ENCODE data around the gene NOTCH4. TPM values are rescaled to one million over a fixed set of nuclear protein-coding genes. Genes with fewer than 3 reads are reported as not detected.
"Not testable (repeated sequence)": the region's sequence is repeated elsewhere in the genome, so short reads cannot be mapped to it uniquely, and the experiment has no call there.

Gene NOTCH4
- total RNA-seq, 1 experiment from 2014 or later: 1.1 TPM

DNA sequence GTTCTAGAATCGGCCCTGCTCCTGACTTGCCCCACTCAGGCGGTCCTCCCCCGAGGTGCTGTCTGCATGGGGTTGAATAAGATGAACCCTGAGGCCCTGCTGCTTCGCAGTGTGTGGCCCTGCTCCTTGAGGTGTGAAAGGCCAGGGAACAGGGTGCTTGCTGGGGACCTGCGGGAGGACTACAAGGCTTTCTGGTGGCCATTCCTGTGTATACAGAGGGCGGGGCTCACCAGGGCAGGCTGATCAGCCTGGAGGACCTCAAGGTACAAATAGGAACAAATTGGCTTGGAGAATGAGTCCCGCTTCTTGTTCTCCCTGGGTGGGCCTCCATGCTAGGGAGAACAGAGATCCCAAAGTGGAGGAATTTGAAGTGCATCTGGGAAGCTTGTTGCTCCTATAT lies 5.7 kb downstream of the NOTCH4 start:
- DNase-seq (ENCODE audit: low read depth): no peak

DNA sequence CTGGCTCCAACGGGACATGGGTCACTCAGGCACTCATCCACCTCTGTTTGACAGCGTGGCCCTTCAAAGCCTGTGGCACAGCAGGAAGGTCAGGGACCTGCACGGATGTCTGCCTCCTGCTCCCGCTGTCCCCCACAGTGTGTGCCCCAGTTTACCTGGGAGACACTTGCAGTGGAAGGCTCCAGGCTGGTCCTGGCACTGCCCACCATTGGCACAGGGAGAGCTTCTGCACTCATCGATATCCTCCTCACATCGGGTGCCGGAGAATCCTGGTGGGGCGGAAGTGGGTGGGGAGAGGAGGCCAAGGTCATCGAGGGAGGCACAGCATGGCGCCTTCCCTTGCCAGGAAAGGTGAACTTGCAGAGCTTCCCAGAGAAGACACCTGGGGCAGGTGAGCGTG lies 6.9 kb downstream of the NOTCH4 start:
- no peak for DNase-seq (ENCODE audit: low read depth)

DNA sequence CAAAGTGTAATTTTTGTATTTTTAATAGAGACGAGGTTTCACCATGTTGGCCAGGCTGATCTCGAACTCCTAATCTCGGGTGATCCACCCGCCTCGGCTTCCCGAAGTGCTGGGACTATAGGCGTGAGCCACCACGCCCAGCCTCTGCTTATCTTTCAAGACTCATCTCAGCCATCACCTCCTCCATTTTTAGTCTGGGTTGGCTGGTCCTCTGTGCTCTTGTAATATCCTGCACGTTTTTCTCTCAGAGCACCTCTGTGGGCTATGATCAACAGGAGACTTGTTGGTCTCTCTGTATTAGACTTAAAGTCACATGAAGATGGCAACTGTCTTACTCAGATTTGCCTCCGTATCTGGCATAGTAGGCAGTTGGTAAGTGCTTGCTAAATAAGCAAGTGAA lies 7.6 kb downstream of the NOTCH4 start:
- DNase-seq (ENCODE audit: low read depth): no peak

DNA sequence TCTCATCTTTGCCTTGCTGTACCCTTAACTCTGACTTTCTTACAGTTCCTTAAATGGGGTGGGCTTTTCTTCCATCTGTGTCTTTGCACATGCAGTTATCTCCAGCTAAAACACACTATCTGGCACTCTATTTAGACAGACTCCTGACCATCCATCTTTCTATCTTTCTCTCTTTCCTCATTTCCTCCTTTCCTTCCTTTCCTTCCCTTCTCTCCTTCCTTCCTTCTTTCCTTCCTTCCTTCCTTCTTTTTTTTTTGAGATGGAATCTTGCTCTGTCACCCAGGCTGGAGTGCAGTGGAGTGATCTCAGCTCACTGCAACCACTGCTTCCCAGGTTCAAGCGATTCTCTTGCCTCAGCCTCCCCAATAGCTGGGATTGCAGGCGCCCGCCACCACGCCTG lies 8.2 kb downstream of the NOTCH4 start:
- no peak for DNase-seq (ENCODE audit: low read depth)

DNA sequence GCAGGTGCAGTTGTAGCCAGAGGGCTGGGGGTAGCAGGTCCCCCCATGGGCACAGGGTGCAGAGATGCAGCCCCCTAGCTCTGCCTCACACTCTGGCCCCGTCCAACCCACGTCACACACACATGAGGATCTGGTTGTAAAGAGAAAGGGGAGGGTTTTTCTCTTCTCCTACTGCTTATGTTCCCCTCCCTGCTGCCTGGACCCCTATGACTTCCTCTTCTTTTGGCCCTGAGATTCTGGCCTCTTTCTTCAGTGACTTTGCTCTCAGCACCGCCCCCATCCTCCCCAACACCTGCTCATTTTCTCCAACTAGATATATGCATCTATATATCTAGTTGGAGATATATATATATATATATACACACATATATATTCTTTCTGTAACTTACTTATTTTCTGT lies 9.7 kb downstream of the NOTCH4 start:
- DNase-seq (ENCODE audit: low read depth): no peak

DNA sequence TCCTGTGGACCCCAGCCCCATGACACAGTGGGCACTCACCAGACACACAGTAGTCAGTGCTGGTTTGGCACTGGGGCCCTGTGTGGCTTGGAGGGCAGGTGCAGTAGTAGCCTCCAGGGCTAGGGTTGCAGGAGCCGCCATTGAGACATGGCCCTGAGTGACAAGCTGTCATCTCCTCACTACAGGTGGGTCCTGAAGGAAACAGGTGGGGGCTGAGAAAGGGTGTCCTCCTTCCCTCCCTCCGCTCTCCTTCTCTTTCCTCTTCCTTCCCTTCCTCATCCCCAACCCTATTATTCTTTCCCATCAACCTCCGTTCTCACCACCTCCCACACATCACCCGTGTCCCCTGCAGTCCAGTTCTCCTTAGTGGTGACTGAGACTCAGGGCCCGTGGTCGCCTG lies 10.2 kb downstream of the NOTCH4 start:
- DNase-seq (ENCODE audit: low read depth): no peak

DNA sequence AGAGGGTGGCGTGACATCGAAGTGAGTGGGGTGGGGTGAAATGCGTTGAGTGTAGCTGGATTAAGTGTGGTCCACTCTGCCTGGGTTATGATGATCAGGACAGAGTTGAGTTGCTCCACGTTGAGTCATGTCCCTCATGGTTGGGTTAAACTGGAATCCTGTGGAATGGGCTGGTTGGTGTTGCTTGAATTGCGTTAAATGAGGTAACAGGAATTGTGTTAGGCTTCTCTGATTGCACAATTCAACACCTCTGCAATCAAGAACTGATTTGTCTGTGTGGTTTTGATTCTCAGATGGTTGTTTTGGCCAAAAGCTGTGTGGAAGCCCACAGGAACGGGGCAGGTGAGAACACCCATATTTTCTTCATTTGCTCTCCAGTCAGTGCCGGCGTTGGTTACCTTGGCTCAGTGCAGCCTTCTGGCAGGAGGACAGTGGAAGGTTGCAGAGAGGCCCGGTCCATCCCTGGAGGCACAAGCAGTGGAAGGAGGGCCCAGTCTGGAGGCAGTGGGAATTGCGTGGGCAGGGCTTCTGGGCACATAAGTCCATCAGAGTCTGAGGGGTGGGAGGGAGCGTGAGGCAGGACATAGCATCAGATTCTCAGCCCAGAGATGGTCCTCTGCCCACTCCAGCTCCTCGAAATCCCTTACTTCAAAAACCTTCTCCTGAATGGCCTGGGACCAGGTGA lies 11.6 kb downstream of the NOTCH4 start:
- no peak for DNase-seq (ENCODE audit: low read depth)

DNA sequence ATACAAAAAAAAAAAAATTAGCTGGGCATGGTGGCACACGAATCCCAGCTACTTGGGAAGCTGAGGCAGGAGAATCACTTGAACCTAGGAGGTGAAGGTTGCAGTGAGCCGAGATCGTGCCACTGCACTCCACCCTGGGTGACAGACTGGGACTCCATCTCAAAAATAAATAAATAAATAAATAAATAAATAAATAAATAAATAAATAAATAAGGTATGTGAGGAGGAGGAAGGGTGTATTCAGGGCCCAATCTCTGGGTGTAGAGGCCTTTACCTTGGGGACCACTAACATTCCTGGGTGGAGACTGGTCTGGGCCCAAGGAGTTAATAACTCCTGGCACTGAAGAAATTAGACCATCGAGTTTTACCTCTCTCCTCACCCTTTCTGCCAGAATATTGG lies 12.4 kb downstream of the NOTCH4 start:
- not testable (repeated sequence) for DNase-seq (ENCODE audit: low read depth)

DNA sequence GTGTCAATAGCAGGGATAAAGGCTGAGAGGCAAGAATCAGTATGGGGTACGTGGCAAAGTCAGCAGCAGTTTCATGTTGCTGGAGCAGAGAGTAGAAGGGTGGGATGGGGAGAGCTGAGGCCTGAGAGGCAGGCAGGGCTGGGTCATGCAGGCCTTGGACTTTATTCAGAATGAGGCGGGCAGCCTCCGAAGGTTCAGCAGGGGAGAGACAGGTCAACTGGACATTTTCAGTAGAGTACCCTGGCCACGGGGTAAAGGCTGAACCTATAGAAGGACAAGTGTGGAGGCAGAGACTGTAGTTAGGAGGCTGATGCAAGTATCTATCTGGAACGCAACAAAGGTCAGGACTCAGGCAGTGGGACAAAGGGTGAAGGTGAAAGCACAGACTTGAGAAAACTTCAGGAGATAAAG lies 13.7 kb downstream of the NOTCH4 start:
- no peak for DNase-seq (ENCODE audit: low read depth)

DNA sequence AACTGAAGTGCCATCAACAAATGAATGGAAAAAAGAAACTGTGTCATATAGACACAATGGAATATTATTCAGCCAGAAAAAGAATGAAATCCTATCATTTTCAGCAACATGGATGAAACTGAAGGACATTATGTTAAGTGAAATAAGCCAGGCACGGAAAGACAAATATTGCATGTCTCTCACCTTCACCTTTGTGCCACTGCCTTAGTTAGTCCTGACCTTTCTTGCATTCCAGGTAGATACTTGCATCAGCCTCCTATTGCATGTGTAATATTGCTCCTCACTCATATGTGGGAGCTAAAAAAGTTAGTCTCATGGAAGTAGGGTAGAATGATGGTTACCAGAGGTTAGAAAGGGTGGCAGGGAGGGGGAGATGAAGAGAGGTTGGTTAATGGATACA lies 14.9 kb downstream of the NOTCH4 start:
- no peak for DNase-seq (ENCODE audit: low read depth)

DNA sequence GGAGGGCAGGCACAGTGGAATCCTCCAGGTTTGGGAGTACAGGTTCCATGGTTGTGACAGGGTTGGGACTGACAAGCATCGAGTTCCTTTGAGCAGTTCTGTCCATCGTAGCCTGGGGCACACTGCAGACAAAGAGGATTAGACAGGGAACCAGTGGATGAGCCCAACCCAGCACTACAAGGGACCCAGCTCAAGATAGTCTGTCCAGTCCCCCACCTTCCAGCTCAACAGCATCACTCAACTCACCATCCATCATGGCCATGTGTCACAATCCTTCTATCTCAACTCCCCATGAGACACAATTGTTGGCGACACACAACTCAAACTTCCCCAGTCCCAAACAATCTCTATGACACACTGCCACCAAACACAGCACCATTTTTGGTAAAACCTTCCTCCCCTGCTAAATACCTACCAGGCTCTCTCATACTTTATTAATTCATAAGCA lies 19.6 kb downstream of the NOTCH4 start:
- DNase-seq (ENCODE audit: low read depth): no peak

DNA sequence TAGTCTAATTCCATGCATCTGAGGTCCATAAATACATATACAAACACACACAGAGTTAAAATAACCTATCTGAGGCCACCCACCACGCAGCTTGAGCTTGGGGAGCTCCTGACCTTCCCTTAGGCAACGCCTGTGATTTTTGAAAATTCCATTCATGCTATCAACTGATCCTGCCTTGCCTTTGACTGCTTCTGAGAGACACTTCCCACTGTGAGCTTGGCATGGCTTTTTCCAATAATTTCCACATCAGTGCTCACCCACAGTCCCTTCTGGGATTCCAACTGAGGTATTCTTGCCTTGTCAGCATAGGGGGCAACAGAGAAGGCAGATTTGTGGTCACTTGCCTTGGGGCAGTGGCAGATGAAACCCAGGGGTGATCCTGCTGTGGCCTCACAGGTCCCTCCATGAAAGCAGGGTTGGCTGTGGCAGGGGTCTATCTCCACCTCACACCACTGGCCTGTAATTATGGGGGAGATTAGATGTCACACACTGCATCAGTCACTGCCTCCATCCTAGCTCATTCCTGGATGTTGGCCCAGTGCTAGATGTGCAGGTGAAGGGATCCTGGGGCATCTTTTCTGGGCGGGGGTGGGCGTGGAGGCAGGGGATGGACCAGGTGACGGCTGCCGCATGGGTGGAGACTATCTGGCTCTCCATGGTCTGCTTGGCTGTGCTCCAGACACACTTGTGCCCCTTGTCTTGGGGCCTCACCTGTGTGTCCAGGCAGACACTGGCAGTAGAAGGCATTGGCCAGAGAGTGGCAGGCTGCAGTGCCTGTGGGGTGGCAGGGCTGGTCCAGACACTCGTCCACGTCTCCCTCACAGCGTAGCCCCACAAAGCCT lies 20.2 kb downstream of the NOTCH4 start:
- no peak for DNase-seq (ENCODE audit: low read depth)

DNA sequence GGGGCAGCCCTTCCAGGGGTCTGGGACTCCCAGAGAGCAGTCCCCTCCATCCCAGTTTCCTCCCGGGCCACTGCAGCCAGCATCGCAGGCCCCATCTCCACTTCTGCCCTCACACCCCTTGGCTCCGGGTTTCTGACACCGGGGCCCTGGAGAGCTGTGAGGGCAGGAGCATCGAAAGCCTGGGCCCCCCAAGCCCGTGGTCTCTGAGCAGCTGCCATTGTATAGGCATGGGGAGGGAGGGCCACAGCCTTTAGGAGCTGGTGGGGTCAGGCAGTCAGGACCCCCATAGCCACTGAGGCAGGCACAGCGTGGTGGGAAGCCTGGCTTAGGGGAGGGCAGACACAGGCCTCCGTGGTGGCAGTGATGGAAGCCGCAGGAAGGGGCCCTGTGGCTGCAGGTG lies 21.7 kb downstream of the NOTCH4 start:
- no peak for DNase-seq (ENCODE audit: low read depth)

DNA sequence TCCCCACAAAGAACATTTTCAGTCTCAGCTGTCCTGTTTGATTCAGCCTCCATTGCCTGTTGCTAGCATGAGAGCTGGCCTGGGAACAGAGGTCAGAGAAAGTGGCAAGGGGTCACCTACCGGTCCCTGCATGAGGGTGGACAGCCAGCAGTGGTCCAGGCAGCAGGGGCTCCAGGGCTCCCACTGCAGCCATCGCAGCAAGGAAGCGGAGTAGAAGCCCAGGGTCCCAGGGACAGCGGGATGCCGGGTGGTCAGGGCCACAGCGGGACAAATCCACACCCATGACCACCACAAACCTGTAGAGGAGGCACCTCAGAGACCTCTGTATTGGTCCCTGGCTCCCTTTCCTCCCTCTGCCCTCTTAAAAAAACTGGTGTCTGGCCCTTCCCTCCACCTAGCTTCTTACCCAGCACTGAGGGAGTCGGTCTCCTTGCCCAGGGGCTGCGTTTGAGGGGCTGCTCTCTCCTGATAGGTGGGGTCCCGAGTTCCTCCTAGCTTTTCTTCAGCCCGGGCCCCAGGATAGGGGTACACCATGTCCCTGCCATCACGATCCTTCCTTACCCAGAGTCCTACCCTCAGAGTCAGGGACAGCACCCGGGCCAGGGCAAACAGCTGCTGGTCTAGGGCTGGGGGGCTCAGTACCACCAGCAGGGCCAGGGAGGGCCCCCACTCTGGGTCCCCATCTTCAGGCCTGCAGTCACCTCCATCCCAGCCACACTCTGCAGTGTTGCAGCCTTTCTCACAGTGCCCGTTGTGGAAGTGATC lies 23.0 kb downstream of the NOTCH4 start:
- DNase-seq (ENCODE audit: low read depth): no peak

DNA sequence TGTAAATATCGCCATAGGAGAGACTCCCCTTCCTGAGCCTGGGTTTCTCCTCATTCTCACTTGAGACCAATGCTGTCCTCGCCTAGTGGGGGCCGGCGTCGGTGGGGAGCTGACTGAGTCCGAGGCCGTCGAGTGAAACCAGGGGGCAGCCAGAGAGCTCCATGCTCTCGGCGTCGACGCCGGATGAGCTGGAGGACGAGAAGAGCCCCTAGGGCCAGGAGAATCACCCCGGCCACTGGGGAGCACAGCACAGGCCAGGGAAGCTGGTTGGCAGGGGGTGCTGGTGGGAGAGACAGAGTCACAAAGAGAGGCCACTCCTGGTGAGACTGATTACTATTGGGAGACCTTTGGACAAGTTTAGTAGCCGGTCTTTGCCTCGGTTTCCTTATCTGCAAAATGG lies 25.0 kb downstream of the NOTCH4 start:
- DNase-seq (ENCODE audit: low read depth): no peak

DNA sequence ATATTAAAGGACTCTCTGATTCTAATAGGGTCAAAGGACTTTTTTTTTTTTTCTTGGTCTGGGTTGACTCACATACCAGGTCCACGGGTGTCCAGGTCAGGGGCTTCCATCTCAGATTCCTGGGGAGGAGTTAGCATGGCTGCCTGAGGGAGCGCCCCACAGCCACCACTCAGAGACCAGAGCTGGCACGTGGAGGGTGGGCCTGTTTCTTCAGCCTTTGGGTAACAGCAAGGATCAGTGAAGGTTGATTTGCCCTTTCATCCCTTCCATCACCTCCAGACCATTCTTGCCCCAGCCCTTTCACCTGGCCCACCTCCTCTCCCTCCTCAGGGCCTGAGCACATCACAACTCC lies 25.5 kb downstream of the NOTCH4 start:
- DNase-seq (ENCODE audit: low read depth): no peak

DNA sequence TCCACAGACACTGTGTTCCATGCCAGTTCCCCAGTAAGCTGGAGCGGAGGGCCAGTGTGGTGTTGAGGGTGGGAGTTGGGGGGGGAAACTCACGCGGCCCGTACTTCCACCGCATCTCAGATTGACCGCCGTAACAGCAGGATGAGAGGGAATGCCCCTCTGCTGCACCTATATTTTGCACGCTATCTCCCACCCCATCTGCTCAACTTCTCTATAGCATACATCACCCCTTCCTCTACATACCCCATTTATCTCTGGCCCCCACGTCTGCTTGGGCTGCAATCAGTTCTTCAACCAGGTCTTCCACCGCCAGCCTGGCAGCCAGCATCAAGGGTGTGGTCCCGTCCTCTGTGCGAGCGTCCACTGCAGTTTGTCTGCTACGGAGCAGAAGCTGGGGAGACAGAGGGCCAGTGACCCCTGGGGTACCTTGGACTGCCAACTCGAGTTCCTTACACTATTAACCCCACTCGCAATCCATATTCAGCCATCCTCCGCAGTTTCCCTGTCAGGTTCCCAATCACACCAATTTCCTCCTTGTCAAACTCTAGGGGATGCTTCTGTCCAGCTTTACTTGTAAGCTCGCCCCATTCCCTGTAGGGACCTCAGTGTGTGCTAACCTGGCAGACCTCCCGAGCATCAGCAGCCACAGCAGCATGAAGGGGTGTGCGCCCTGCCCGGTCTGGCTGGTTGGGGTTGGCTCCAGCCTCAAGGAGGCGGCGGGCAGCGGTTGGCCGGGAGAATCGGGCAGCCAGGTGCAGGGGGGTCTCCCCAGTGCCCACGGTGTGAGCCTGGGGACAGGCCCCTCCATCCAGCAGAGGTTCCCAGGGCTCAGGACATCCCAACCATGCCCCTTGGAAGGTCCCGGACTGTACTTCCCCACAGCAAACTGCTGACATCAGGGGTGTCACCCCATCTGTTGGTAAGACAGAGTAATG lies 26.9 kb downstream of the NOTCH4 start:
- DNase-seq (ENCODE audit: low read depth): no peak

DNA sequence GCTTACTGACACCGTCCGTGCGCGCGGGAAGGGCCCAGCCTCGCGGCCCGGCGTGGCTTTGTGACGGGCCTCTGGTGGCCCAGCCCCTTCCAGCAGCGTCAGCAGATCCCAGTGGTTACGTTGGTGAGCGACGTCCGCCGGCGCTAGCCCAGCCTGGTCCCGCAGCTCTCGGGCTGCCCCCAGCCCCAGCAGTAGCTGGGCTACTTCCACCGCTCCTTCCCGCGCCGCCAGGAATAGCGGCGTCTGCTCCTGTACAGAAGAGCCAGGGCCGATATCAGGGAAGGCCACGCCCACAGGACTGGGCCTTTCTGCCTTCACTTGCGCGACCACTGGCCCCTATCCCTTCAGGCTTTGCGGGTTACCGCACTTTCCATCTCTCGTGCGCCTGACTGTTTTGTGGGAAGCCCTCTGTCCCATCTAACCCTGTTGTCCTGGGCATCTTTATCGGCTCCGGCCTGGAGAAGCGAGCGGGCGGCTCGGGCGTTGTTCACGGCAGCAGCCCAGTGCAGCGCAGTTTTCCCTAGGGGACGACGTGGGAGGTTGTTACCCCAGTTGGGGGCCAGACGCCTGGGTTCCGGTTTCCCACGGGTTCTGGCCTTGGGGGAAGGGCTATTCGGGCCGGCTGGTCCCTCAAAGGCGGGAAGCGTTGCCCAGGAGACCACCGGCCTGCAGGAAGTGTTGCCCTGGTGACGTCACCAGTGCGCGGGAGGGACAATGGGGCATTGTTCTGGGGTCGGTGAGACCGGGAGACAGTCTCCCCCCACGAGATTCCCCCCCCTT lies 27.8 kb downstream of the NOTCH4 start:
- DNase-seq (ENCODE audit: low read depth): peak; percentile 91

DNA sequence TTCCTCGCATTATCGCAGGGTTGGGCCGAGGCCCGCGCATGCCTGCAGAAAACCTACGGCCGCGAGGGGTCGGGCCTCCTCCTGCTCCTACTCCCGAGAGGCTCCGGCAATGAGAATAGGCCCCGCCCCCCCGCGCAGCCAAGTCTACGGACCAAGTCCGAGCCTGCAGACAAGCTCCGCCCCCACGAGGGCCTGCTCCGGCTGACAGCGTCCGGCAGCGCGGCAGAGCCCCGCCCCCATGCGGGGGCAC lies 28.3 kb downstream of the NOTCH4 start:
- peak; percentile 100 for DNase-seq (ENCODE audit: low read depth)

DNA sequence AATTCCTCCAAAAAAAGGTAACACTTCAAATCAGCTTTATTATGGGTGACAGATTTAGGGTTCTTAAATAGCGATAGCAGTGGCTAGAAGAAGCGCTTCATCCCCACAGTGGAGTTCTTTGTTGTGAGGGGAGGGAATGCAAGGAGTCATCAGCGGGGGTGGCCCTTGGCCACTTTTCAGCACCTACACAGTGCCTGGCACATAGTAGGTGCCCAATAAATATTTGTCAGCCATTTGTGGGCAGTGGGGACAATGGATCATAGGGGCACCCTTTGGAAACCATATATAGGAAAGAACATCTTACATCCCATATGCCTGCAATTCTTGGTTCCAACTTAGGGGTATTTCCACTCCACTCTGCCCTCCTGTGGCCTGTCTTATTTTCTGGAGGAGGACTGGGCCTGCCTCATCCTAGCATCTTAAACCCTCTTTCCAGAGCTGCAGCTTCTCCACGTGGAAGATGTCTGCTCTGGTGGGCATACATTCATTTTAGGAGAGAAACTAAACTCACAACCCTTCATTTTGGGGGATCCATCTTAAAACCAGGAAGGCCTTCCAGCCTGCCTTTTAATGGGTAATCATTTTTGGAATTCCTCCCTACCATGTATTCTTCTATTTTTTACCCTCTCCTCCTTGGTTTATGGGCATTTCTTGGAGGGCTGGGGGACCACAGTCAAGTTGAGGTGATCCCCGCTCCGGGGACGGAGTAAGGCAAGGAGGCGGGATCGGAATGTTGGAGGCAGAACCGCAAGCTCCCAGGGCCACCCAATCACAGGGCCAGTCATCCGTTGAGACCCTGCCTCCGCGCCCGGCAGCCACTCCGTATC lies 28.8 kb downstream of the NOTCH4 start:
- peak; percentile 58 for DNase-seq (ENCODE audit: low read depth)
